HT1080 (cell line): ENCODE measurements around the gene NKD1. TPM values are rescaled to one million over a fixed set of nuclear protein-coding genes. Genes with fewer than 3 reads are reported as not detected.

ENCODE experiments used
- DNase-seq: peaks from one replicate; pipeline ENCODE4 v3.0.0-alpha.2; 2015; ENCODE audit warnings: low read depth
- total RNA-seq: library from RNA; depleted of rRNA; stranded (reverse); fragments of >200 nt; shearing (Covaris generic); gene quantifications from 2 replicates; pipeline ENCODE4 v1.2.3, GENCODE V29; 2014

Gene NKD1
- total RNA-seq, 1 experiment from 2014 or later = 0.10 TPM

DNA sequence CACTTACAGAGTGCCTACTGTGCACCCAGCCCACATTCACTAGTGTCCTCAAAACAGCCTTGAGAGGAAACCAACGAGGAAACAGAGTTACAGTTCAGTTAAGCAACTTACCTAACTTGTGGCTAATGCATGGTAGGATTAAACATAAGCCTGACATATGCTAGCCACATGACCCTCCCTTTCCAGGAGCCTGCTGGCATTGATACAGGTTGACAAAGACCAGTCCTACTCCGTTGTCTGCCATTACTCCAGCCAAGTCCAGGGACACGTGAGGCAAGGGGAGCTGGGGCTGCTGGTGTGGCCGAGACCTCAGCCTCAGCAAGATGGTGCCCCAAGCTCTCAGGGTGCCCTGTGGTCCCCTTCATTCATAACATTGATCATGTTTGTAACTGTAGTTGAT lies 95.0 kb downstream of the NKD1 start:
- DNase-seq = no peak

DNA sequence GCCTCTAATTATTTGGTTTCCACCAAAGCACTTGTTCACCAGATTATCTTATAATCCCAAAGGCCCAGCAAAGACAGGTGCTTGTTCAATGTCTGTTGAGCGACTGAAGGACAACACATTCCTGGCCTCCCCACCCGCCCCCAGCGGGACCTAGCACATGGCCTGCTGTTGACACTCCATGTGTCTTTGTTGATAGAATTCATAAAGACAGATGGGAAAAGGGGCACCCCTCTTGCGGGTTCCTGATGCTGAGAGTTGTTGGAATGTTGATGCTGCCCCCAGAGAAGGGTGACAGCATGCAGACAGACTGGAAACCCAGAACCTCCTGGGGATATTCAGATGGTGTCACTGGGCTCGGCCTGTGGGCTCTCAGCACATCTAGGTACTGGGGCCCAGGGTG lies 96.0 kb downstream of the NKD1 start:
- DNase-seq = no peak

DNA sequence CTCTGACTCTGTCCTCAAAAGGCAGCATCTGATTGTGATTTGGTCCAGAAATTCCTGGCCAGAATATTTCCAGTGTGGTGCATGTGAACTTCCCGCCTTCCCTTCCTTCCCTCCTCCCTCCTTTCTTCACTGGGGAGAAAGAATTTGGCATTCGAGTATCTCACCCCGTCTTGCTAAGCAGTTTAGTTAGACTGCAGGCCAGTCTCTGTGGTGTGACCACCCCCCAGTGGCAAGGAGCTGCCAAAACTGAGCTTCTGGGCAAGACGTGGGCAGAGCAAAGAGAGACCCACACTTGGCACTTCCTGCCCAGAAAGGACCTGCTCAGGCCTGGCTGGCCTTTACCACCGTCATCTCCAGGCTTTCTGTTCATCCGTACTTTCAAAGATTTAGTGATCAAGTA lies 96.5 kb downstream of the NKD1 start:
- peak; percentile 21 for DNase-seq

DNA sequence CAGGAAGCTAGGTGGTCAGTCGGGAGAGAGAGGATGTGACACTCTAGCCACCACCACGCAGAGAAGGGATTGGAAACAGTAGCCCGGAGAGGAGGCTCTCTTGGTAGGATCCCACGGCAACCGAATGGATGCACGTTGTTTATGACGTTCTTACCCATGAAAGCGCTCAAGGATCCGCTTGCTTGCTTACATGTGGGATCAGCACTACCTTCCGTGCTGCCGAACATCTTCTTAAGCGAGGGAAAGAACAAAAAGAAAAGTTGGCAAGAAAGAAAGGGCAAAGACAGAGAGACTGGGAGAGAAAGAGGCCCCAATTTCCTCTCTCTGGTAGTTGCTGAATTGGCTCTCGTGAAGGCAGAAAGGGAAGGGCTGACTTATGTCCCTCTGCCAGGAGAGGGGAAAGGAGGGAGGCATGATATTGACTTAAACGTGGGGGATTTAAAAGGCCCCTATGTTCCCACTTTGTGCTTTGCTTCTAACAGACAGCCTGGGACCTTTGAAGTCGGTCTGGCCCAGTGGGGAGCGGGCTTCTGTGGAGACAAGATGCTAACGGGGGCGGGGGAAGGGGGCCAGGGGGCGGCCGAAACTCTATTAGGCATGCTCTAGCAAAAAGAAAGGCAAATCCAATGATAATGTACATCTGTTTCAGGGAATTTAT lies 97.5 kb downstream of the NKD1 start:
- DNase-seq = no peak

DNA sequence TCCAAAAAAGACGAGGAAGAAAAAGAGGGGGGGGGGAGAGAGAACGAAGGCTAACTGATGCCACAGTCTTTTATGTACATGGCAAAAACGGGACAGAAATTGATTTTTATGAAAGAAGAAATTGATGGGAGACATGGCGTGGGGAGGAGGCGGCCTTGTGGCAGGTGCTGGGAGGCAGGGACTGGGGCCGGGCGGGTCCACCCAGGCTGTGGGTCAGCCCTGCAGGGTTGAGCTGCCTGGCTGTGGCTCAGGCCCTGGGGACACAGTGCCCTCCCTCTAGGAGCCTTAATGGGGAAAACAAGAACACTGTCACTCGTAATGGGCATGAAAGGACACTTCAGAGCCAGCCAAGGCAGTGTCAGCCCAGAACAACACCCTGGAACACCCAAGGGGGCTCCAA lies 98.1 kb downstream of the NKD1 start:
- DNase-seq = no peak

DNA sequence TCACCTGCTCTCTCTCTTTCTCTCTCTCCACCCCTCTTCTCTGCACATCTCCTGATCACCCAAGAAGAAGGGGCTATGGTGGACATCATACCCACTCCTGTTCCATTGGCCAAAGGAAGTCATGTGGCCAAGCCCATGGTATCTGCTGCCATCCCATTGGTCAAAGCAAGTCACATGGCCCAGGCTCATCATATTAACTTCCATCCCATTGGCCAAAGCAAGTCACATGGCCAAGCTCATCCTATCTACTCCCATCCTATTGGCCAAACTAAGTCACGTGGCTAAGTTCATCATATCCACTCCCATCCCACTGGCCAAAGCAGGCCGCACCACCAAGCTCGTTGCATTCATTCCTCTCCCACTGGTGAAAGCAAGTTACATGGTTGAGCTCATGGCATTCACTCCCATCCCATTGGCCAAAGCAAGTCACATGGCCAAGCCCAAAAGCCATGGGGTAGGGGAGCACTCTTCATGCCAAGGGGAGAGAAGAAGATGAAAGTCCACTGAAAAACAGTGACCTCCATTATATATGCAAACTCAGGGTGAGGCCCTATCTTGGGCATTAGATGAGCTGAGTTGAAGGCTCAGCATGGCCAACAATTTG lies 103.7 kb downstream of the NKD1 start:
- peak; percentile 18 for DNase-seq

DNA sequence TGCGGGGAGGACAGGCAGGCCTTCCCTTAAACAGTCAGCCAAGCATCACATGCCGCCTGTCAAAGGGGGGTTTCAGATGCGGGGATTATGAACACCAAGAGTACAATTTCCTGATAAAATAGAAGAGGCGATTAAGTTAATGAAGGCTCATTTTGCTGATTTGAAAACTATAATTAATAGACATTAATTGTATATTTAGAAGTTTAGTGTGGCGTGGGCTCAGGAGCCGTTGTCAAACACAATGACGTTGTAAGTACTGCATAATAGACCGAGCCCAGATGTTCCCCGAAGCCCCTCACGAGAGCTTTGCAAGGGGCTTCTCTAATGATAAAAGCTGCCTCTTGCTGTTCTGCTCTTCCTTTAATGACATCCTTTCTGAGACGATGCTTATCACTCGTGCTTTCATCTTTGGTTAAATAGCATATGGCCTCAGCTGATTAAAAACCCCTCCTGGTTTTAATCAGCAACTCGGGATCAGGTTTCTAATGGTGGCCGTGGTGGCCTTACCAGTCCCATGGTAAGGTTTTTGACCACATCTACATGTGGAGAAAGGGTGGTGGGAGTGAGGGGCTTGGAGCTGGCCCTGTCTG lies 104.7 kb downstream of the NKD1 start:
- DNase-seq = no peak

DNA sequence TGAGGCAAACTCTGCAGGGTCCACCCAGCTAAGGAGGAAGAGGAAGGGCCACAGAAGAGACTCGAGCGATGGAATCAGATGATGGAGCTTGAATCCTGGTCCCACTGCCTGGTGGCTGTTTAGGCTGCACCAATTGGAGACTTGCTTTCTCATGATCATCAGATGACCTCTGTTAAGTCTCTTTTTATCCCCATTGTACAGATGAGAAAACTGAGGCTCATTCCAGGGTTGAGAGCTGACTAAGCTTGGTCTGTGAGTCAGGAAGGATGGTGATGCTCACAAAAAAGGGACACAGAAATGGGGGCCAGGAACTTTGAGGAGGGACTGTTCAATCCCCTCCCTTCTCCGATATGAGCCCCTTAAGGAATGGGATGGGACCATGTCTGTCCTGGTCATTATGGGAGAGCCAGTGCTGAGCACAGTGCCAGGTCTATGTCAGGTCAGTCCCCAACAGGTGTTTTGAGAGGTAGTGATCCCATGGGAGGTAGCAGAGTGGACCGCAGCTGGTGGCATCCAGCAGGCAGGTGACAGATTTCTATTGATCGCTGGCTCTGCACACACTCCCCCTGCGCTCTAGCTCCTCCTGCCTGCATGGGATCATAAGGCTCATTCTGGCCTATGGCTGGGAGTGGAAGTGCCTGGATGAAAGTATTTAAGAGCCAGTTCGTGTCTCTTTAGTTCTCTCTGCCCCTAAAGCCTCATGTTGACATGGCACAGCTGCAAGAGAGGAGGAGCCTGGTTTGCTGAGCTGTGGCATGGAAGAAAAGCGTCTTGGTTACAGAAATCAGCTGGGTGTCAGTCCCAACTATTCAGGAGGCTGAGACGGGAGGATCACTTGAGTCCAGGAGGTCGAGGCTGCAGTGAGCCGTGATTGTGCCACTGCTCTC lies 105.7 kb downstream of the NKD1 start:
- DNase-seq = no peak

DNA sequence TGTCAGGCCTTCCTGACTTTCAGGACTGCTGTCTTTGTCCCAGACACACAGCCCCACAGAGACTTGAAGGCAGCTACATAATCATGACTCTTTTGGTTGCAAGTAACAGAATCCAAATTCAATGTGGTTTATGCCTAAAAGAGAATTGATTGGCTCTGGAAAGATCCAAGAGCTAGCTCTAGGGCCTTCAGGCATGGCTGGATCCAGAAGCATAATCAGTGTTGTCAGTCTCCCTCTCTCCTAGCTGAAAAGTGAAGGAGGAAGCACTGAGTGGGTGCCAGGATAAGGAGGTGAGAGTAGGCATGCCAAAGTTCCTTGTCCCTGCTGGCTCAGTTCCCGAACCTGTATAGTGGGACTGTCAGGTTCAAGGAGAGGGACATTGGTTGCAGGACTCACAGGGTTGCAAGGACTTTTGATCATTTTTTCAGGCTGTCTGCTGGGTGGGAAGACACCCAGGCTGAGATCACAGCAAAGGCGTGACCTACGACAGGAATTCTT lies 107.4 kb downstream of the NKD1 start:
- DNase-seq = no peak

DNA sequence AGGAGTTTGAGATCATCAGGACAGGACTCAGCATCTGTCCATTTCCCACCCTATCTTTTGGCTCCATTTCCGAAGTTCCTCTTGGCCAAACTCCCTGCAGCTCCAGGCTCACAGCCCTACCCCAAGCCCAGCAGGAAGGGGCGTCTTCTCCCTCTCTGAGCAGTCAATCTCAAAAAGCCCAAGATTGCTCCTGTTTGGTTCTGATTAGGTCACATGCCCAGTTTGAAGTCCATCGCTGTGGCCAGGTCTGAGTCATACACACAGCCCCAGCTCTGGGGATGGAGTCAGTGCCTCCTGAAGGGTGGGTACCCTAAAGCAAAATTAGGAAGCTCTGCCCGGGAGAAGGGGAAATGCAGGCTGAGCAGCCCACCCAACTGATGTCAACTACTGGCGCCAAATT lies 109.0 kb downstream of the NKD1 start:
- peak; percentile 15 for DNase-seq

DNA sequence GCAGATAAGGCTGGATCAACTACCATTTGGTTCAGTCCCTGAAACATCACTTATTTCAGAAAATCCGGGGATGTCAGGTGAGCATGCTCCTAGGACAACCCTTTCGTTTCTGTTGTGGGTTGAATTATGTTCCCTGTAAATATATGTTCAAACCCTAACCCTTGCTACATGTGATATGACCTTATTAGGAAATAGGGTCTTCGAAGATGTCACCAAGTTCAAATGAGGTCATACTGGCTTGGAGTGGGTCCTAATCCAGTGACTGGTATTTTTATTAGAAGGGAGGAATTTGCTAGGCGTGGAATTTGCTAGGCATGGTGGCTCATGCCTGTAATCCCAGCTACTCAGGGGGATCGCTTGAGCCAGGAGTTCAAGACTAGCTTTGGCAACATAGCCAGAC lies 111.6 kb downstream of the NKD1 start:
- DNase-seq = no peak

DNA sequence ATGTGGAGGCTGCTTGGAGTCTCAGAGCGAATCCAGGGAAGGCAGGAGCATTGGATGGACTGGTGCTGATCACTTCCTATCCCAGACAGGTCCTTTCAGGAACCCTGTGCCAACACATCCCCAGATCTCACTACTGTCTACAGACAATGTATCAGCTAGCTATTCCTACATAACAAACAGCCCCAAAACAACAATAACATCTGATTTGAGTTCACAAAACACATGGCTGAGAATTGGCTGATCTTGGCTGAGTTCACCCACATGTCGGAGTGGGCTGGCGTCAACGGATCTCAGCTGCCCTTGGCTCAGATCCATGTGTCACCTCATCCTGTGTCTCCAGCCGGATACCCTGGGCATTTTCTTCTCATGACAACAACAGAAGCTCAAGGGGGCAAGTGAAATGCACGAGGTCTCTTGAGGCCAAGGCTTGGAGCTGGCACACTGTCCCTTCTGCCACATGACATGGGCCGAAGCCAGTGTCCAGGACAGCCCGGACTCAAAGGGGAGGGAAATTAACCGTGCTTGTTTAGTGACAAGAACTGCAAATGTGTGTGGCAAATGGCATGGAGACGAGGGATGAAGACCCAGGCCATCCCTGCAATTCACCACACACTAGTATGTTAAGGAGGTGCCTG lies 114.2 kb downstream of the NKD1 start:
- no peak for DNase-seq

DNA sequence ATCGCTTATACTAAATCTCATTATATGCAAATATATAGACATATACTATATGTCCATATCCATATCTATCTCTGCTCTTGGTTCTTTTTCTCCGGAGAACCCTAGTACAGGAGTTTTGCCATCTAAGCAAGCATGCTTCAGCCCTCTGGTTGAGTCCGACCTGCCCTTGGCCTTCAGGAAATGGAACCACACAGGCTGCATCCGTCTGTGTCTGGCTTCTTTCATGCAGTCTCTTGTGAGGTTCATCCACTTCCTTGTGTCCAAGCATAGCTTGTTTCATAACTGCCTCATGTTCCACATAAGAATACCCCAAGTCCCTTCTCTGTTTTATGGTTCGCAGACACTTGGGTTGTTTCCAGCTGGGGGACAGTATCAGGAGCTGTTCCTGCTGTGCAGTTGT lies 116.1 kb downstream of the NKD1 start:
- no peak for DNase-seq

DNA sequence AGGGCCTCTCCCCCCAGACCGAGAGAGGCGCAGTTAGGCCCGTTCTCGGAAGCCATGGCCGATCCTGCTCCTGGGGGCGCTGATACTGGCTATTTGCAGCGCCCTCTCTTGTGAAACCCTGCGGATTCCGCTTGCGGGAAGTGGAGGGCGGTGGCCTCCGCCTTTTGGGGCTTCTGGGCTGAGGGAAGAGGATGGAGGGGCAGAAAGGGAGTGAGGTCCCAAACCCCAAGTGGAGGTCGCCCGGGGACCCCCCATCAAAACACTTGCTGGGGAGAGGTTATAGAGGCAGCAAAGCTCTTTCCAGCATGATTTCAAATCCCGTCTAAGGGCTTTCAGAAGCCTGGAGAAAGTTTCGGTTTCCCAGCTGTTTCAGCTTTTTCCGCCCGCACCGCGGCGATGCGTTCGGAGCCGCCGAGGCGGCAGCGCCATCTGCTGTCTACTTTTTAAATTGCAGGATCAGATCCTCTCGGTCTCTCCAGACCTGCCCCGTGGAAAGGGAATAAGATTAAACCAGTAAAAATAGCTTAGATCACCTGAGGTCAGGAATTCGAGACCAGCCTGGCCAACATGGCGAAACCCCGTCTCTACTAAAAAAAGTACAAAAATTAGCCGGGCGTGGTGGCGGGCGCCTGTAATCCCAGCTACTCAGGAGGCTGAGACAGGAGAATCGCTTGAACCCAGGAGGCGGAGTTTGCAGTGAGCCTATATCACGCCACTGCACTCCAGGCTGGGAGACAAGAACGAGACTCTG lies 117.1 kb downstream of the NKD1 start:
- peak; percentile 63 for DNase-seq

DNA sequence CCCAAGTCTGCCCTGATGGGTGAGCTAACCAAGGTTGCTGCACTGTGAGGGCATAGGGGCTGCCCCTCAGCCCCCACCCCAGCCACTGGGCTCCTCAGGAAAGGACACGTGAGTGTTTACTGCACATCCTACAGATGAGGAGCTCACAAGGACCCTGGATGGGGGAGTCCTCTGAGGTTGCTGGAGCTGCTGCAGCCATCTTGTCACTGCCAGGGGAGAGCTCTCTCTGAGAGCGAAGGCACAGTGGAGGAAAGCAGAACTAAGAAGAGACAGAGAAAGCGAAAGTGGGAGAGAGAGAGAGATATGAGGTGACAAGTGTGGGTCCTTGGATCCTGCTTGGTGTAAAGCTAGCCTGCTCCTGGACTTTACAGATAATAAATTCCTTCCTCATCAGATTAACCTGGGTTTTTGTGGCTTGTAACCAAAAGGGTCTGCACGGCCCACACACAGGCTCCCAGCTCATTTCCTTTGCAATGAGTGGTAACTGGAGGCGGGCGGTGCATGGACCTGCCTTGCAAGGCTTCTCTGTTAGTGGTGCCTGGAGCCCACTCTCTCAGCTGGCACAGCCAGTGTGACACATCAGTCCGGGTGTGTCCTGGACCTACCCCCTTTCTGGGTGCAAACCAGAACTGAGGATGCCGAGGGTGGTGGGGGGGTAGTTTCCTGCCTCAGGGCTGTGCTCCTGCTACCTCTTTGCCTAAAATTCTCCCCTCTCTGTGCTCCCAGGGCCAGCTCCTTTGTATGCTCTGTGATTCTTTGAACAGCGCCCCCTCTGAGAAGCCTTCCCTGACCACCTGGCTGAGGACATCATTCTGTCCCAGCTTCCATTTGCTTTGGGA lies 118.7 kb downstream of the NKD1 start:
- no peak for DNase-seq

DNA sequence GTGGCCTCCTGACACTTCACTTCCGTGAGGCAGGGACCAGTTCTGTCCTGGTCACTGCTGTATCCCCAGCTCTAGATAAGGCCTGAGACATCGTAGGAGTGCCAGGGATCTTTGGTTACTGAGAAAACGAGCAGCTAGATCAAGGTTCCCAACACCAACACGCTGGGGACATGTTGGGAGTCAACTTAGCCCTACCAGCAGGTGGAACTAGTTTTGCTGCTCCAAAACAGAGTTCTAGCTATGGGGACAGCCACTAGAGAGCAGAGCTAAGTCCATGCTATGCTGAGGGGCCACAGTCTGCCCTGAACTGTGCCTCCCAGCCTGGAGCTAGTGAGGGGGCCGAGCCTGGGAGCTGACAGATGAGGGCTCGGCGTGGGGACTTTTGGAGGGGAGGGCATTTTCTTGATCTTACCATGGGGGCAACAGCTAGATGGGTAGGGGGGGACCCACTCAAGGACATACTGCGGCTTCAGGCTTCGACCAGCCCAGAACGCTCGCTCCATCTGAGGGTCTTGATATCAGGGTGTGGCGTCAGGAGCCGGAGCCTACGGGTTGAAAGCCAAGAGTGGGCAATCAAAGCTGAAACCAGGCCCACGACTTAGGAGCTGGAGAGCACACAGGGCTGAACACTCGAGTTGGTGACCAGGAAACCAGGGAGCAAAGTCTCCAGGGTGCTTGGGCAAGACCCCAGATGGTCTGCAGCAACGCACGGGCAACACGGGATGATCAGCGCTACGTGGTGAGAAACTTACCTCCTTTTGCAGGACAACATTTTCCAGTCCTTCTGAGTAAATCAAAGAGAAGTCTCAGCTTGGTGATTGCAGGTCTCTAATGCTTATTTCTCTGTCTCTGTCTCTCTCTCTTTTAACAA lies 119.5 kb downstream of the NKD1 start:
- DNase-seq = no peak

DNA sequence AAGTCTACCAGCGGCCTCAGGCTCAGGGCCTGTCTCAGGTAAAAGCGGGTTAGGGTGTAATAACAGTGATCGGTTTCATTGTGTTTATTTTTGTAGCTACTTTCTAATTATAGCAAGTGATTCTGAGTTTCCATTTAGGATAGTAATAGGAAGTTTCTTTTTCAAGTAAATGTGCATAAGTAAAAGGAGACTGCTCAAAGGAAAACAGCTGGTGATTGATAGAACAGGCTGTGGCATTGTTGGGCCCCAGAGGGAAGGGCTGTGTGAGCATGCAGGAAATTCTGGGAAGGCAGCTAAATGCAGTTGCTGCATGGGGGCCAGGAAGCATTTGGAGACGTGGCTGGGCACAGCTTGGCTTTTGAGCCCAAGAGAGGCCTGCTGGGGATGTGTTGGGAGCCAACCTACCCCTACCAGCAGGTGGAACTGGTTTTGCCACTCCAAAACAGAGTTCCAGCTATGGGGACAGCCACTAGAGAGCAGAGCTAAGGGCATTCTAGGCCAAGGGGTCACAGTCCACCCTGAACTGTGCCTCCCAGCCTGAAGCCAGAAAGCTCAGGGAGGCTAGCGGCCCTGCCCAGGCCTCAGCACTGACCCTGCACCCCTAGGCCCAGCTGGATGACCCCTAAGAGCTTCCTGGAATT lies 120.3 kb downstream of the NKD1 start:
- DNase-seq = no peak

DNA sequence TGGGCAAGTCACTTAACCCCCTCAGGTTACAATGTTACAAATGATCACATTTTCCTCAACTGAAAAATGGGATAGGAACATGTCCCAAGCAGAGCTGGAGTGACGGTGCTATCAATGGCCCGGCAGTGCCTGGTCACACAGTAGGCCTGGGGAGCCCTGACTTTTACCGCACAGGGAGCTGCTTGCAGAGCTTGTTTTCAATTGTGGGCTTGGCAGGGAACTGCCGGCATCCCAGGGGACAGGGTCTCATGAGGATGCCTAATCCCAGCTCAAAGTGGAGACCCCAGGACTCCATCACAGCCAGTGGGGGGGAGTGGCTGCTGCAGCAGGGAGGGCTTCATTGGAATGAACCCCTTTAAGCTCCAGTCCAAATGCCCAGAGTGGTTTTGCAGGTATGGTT lies 121.5 kb downstream of the NKD1 start:
- DNase-seq = no peak
